GM21717 (cell line): ENCODE measurements around the gene TMEM187.

ENCODE experiments used
- ATAC-seq: cut with Tn5 transposase; IDR thresholded peaks from one replicate; pipeline ENCODE4 v1.9.1; 2021; ENCODE audit warnings: mild to moderate bottlenecking, moderate library complexity; ENCODE audit not compliant: unreplicated experiment

Gene TMEM187, protein sequence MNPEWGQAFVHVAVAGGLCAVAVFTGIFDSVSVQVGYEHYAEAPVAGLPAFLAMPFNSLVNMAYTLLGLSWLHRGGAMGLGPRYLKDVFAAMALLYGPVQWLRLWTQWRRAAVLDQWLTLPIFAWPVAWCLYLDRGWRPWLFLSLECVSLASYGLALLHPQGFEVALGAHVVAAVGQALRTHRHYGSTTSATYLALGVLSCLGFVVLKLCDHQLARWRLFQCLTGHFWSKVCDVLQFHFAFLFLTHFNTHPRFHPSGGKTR

DNA sequence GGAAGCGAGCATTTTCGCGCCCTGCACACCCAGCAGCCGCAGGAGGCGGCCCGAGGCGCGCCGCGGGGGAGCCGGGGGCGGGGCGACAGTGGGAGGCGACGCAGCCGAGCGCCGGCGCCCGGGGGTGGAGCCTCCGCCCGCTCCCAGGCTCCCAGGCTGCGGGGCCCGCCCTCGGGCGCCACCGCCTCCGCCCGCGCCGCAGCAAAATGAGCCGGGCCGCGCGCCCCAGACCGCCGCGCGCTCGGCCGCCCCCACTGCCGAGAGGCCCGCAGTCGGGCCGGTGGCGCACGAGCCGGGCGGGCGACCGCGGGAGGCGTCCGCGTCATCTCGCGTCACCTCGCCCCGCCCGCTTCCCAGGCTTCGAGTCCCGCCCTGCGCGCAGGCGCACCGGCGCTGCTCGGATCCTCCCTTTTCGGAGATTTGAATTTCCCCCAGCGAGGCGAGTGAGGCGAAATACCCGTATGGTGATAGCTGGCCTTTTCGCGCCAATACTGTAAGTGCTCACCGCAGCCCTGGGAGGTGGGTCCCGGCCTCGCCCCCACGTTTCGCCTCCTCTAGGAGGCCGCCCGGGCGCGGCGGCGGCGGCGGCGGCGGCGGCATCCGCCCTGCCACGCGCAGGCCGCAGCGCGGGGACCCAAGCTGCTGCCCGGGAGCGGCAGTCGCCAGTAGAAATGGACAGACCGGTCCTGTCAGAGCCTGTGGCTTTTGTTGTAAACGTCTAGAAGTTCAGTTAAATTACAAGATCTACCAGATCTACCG lies at the start of gene TMEM187:
Gene TMEM187, plus strand, starts transcription at position 387 of the 759 bp plus-strand sequence. CDS start 9,309 bp downstream, outside the sequence.
- ATAC-seq = peak; percentile 44

DNA sequence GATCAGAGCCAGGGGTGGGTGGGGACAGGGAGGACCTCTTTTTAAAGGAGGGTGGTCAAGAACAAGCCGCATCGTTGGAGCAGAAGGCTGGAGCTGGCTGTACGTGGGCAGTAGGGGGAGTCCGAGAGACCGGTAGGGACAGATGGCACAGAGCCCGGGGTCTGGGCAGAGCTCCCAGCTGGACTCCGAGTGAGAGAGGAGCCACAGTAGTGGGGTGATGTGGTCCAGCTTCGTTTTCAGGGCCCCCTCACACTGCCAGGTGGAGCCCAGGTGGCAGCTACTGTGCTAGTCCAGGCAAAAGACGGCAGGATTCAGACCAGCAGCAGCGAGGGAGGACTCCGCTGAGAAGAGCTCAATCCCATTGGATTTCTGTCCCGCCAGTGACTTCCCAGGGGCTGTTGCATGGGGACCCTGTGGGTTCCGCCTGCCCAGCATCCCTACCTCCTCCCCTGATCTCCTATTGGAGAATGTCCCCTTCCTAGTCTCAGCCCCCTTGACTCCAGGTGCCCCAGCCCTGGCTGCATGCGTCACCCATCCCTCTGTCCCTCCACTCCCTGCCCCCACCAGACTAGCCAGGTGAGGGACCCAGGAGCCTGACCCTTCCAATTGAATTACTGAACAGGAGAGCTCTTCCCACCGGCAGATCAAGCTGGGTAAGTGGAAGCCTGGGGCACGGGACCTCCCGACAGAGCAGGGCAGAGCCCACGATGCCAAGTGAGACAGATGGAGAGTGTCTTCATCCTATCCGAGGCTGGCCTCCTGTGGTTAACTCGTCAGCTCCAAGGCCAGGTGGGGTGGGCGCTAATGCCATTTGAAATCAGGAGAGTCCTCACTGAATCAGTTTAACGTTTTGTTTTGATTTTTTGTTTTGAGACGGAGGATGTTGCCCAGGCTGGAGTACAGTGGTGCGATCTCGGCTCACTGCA lies 49.4 kb upstream of the TMEM187 start:
- no peak for ATAC-seq

DNA sequence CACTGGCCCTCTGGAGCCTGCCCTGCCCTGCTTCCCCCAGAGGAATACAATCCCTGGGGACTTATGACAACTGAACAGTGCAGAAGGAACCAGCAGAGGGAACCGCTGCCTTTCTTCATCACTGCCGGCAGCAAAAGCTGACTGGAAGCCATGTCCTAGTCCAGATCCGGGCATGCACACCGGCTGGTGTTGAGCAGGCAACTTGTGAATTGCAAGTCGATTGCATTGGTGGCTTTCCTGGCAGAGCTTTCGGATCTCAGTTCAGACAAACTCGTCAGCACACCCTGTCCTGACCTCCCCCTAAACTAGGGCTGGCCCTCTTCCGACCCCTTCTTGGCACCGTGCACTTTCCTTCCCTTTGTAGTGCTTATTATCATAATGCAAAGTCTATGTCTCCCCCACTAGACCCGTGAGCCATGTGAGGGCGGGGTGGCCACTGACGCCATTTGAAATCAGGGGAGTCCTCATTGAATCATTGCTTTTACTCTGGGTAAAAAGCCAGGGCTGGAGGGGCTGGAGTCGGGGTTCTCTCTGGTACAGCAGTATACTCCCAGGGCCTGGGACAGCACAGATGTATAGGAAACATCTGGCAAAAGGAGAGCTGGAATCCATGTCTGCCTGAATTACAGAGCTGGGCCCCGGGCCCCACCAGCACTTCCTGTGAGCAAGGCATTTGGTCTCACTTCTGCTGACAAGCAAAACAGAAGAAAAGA lies 48.2 kb upstream of the TMEM187 start:
- no peak for ATAC-seq

DNA sequence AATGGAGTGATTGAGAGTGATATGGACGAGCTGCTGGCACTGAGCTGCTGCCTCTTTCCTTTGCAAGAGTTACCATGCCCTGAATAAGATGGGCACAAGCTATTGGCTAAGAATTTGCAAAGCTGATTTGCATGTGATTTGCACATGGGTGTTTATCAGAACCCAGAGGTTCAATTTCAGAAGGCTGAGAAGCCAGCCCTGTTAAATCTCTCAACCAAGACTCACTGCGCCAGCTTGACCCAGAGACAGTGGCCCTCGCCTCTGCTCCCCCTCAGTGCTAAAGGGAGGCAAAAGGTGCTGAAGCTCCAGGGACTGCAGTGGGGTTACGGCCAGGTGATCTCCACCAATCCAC lies 47.2 kb upstream of the TMEM187 start:
- ATAC-seq = no peak

DNA sequence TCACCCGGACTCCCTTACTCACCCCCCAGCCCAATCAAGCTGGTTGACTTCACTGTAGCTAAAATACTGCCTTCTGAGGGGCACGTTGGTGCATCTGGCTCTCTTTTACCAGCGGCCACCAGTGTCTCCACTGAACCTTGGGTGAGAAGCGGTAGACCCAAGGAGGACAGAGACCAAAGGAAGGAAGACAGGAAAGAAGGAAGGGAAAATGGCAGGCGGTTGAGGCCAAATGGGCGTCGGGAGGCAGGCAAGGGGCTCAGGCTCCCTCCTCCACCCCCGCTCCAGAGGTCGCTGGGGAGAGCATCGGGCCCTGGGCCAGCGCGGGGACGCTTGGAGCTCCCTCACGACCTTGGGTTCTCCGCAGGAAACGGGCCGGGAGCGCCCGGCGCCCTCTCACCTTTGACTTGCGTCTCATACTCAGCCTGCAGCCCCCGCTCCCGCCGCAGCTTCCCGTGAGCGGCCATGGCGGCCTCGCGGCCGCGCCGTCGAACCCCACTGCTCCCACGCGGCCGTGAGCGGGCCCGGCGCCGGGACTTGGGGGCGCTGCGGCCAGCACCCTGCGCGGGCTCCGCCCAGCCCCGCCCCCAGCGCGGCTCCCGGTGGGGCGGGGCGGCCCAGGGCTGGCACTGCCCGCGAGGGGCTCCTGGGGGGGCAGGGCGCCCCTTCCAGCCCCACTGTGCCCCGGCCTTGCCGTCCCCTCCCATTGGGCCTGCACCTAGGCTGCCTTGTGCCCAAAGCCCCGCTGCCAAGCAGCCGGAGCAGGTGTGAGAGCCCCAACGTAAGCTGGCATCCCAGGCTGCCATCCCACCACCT lies 46.6 kb upstream of the TMEM187 start, which contains the start of gene ARHGAP4:
Gene ARHGAP4, minus strand, starts transcription at position 526 of the 813 bp plus-strand sequence. Its CDS starts 62 bp downstream, at position 464.
- no peak for ATAC-seq

DNA sequence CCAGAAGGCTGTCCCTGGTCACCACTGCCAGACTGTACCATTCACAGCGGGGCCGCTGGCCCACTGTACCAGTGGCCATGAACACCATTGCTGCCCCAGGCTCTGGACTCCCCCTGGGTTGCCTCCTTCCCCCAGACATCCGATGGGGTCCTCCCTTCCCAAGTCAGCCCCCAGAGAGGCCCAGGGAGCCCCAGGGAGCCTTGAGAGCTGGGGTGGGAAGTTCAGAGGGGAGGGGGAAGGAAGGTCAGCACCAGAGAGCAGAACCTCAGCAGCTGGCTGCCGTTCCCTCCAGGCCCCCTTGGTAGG lies 46.0 kb upstream of the TMEM187 start:
- no peak for ATAC-seq

DNA sequence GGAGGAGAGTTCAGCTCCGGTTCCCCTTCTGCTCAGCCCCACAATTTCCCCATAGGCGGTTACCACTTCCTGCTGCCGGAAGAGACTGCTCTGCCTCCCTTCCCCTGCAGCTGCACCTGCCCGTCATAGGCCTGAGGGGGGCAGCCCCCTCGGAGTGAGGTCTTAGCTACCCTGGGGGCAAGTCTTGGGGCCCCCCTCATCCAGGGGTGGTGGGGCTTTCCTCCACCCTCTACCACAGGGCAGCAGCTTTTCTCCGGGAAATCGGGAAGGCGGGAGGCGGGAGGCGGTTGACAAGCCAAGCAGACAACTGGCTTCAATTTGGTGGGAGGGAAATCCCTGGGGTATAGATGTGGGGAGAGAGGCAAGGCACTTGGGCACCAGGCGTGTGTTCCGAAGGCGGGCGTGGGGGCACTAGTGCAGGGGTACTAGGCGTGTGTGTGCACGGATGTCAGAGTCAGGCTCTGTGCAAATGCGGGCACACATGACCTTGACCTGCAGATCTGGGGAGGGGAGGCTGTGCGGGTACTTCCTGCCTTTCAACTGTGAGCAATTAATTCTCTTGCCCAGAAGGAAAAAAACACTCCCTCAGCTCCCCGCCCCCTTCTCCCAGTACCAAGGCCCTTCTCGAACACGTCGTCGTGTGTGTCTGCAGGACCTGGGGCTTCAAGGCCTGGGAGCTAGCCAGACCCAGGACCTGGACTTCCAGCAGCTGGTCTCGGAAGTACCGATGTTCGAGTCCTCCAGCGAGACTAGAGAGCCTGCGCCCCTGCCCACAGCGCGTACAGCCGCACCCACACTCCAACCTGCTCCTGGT lies 45.5 kb upstream of the TMEM187 start:
- peak; percentile 33 for ATAC-seq

DNA sequence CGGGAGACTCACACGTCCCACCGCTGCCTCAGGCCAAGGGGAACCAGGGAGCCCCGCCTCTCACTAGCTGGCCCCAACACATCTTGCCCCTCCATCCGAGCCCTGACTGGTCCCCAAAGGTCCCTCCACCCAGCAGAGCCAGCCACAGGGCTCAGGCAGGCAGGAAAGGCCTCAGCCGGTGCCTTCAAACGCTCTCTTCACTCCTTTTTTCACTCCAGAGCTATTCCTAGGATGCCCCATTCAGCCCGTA lies 45.0 kb upstream of the TMEM187 start:
- ATAC-seq = peak; percentile 1

DNA sequence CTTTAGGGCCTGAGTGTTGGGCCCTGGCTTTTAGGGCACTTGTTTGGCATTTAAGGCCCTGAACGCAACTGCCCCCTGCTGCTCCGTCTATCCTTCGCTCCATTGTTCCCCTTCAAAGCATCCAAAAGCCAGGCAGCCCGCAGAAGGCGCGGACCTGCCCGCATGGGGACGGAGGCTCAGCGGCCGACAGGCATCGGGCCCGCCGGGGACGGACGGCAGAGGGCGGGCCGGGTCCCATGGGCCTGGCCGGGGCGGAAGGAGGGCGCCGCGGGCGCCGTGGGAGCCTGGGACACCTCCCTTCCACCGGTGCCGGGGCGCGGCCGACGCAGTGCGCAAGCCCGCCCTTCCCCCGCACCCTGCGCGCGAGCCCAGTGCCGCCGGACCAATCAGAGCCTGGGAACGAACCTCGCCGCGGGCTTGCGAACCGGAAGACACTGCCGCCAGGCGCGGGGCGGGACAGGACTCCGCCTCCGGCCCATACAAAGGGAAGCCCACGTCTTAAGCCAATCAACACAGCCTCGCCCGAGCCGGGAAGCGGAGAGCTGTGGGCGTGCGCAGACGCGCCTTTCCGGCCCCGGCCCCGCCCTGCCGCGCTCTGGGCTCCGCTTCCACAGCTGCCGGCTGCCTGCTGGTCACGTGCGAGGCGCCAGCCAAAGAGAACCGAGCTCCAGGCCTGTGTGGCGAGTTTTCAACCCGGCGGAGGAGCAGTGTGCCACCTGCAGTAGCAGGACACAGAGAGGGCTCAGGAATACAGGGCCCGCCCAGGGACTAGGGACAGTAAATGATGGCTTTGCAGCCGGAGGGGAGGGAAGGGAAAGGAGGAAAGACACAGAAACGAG lies 44.4 kb upstream of the TMEM187 start:
- peak; percentile 85 for ATAC-seq

DNA sequence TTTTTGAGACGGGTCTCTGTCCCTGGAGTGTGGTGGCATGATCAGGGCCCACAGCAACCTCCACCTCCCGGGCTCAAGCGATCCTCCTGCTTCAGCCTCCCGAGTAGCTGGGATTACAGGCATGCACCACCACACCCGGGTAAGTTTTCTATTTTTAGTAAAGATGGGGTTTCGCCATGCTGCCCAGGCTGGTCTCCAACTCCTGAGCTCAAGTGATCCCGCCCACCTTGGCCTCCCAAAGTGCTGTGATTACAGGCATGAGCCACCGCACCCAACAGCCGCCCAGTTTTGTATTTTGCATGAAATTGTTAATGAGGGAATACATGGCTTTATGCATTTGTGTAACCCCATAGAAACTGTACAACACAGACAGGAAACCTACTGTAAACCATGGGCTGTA lies 43.7 kb upstream of the TMEM187 start:
- no peak for ATAC-seq

DNA sequence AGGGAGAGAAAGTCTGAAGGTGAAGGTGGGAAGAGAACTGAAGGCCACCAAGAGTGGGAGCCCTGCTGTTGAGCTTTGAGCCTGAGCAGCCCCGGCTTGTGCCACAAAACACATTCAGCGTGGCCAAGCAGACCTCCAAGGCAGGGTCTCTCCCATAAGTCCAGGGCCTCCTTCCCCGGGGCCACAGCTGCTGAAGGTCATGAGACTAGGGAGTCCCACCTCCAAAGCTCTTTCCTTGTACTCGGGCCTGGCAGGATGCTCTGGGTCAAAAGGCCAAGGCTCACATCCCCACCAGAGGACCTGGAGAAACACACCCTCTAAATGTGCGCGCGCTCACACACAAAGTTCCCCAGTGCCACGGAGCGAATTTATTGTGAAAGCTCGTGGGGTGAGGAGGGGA lies 43.0 kb upstream of the TMEM187 start:
- ATAC-seq = no peak

DNA sequence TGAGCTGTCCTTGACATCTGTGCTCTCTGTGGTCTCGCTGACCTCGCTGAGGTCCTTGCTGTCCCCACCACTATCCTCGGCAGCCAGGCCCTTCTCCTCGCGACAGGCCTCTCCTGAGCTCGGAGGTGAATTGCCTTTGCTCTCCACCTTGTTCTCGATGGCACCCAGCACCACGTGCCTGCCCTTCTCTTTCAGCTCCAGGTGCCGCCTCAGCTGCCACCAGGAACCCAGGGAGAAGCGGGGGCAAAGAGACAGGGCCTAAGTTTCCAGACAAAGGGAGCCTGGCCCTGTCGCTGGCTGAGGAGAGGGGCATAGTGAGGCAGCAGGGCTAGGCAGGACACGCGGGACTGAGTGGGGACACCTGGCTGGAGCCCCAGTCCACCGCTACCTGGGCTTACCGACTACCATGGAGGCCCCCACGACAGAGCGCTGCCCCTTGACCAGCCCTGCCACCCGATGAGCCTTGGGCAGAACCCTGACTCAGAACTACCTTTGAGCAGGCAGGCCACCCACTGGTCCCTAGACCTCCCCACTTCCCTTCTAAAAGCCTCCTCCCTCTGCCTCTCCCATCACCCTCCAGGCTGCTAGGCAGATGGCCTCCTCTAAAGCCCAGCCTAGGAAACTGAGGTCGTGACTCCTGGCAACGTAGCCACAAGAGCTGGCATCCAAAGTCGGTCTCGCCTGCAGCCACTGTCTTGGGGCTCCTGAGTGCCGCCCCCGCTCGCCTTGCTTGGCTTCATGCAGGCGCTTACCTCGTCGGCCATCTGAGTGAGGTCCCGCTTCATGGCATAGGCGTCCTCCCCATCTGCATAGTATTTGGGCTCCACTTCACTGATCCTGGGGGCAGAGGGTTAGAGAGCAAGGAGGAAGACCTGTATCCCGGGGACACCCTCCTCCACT lies 42.3 kb upstream of the TMEM187 start:
- ATAC-seq = no peak

DNA sequence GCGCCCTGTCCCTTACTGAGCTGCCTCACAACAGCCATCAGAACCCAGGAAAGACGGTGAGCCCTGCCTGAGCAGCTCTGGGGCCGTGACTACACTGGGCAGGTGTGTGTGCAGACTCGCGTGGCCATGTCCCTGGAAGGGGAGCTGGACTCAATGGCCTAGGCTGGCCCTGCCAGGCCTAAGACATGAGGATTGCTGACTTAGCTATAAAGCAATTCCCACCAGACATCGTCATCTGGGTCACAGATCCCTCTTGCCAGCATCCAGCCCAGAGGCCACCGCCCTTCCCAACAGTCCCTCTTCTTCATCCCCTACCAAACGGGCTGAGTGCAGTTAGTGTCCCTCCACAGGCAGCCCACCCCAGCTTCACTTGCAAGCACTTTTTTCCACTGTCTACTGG lies 41.4 kb upstream of the TMEM187 start:
- no peak for ATAC-seq

DNA sequence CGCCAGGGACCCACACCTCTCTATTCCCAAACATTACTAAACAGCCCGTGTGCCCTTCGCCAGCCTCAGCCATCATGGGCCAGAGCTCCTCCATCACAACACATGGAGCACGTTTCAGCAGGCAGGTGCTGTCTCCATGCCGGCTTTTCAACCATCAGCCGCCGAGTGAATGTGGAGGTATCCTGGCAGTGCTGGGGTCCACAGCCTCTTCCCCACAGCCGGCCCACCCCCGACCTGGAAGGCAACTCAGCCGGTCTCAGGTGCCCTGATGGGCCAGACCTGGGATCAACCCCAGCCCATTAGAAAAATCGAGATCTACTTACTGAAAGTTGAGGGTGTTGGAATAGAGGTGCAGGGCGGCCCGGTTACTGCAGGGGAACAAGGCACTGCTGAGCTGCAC lies 40.8 kb upstream of the TMEM187 start:
- ATAC-seq = no peak

DNA sequence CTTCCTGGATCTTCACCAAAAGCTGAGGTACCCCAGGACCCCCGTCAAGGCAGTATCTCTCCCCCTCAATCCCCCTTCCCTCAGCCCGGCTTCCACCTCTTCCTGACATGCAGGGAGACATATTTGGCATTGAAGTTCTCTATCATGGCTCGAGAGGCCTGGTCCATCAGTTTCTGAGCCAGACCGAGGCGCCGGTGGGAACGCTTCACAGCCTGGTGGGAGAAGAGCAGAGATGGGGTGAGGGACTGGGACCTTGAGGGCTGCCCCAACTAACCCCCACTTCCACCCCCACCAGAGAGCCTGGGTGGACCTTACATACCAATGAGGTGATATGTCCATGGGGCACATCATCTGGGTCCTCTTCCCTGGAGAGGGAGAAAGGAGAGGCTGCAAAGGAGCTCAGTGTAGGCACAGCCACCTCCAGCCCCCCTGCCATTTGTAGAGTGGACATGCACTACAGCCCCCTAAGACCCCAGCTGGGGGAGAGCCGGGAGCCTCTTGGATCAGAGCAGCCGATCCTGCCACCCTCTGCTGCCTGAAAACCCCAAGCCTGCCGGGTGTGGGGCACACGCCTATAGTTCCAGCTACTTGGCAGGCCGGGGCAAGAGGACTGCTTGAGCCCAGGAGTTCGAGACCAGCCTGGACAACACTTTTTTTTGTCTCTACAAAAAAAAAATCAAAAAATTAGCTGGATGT lies 40.2 kb upstream of the TMEM187 start:
- ATAC-seq = no peak

DNA sequence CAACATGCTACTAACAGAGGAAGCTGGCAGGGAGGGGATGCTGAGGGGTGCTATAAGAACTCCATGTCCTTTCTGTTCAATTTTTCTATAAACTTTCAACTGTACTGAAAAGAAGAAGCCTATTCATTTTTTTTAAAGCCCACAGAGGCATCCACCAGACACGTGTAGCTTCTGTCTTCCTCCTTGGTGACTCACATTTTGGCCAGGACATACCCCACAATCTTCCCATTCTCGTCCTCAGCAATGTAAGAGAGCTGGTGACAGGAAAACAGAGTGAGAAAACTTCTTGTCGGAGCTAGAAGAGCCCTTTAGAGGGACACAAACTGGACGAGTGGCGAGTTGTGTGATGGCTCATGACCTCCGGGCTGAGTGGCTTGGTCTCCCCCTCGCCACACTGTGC lies 38.8 kb upstream of the TMEM187 start:
- no peak for ATAC-seq

DNA sequence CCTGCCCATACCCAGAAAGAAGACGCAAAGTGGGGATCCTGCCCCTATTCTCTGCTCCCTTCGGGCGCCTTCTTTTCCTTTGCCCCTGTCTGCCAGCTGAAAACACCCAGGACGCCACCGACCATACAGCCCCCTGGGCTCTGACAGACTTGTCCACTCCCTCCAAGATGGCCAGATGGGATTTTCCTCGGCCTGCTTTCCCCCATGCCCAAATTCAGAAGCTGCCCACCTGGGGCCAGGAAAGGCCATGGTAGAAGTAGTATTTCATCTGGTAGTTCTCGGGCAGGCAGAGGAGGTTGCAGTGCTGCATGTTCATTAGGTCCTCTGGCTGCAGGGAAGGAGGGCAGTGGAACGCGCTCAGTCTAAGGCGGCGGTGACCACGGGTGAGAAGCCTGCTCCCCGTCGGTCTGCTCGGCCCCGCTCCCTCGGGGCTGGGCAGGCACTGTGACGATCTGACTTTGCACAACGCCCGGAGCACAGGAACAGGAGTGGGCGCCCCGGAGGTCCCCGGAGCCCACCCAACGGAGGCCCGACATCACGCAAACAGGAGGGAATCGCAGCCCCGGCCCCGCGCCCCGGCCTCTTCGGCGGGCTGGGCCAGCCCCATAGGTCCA lies 38.3 kb upstream of the TMEM187 start:
- peak; percentile 3 for ATAC-seq
